HCT116 (cell line): ENCODE data around the gene GRIN2C.
A peak's percentile ranks its signal among the peaks of the same experiment; 100 is the strongest.

Experiments
- CEBPB ChIP-seq: IDR thresholded peaks from 2 replicates; pipeline ENCODE4 v1.6.1; 2012; ENCODE audit warnings: low read depth
- EZH2 ChIP-seq: fragments of 200-600 bp; sonication (generic); IDR thresholded peaks from 2 replicates; pipeline ENCODE4 v1.6.1; 2017; ENCODE audit warnings: antibody characterized with exemption, mixed run types
- POLR2A ChIP-seq: IDR thresholded peaks from 2 replicates; pipeline ENCODE4 v1.7.0; 2011; ENCODE audit warnings: borderline replicate concordance; ENCODE audit not compliant: insufficient read depth, insufficient read length; ENCODE audit errors: extremely low read depth
- POLR2AphosphoS5 ChIP-seq: IDR thresholded peaks from 2 replicates; pipeline ENCODE4 v1.6.1; 2011; ENCODE audit warnings: mild to moderate bottlenecking, low read depth, low read length, moderate library complexity
- RAD21 ChIP-seq: IDR thresholded peaks from 2 replicates; pipeline ENCODE4 v1.6.1; 2012; ENCODE audit warnings: low read depth, mild to moderate bottlenecking
- YY1 ChIP-seq: IDR thresholded peaks from 2 replicates; pipeline ENCODE4 v1.6.1; 2011; ENCODE audit warnings: low read length, low read depth, moderate library complexity, mild to moderate bottlenecking; ENCODE audit not compliant: insufficient replicate concordance; ENCODE audit errors: extremely low read depth
- ZFX ChIP-seq: fragments of 450-650 bp; IDR thresholded peaks from 2 replicates; pipeline ENCODE4 v1.6.1; 2017
- TF ChIP-seq, protein P1 (sequence below), 3 experiments: fragments of 200-600 bp in 1 of 3; sonication (generic) in 1 of 3; IDR thresholded peaks in 2 of 3; conservative IDR thresholded peaks in 1 of 3; 2 replicates each; pipeline ENCODE4 v1.5.1; 2012 to 2017; ENCODE audit warnings: low read depth in 2 of 3, low read length in 2 of 3, antibody characterized with exemption in 1 of 3, borderline replicate concordance in 1 of 3, control low read depth in 1 of 3, mild to moderate bottlenecking in 1 of 3, mixed read lengths in 1 of 3, mixed run types in 1 of 3, moderate library complexity in 1 of 3; ENCODE audit not compliant: insufficient read depth in 1 of 3
- TF ChIP-seq, protein P2 (sequence below): IDR thresholded peaks from 2 replicates; pipeline ENCODE4 v1.6.1; 2012

DNA sequence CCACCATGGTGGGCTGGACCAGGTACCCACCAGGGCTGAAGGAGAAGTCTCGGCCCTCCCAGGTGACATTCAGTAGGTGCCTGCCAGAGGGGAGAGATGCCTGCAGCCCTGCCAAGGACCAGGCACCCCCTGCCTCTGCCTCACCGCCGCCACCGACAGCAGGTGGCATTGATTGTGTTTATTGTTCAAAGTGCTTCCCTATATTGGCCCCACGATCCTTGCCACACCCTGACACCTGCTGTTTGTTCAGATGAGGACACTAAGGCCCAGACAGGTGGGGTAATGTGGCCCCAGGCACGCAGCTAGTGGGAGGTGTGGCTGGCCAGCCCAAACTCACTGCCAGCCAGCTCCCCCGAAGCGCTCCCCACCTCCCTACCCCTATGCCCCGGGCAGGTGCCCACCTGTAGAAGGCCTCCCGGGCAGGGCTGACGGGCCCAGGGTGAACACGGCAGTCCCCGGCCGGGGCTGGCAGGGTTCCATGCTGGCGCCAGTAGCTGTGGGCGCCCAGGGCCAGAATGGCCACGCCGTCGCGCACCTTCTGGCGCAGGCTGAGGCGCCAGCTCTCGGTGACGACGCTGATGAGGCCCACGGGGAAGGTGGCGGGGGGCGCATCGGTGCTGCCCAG, 8.0 kb downstream of the GRIN2C start:
- TF ChIP-seq, protein P1, sequence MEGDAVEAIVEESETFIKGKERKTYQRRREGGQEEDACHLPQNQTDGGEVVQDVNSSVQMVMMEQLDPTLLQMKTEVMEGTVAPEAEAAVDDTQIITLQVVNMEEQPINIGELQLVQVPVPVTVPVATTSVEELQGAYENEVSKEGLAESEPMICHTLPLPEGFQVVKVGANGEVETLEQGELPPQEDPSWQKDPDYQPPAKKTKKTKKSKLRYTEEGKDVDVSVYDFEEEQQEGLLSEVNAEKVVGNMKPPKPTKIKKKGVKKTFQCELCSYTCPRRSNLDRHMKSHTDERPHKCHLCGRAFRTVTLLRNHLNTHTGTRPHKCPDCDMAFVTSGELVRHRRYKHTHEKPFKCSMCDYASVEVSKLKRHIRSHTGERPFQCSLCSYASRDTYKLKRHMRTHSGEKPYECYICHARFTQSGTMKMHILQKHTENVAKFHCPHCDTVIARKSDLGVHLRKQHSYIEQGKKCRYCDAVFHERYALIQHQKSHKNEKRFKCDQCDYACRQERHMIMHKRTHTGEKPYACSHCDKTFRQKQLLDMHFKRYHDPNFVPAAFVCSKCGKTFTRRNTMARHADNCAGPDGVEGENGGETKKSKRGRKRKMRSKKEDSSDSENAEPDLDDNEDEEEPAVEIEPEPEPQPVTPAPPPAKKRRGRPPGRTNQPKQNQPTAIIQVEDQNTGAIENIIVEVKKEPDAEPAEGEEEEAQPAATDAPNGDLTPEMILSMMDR (IDR thresholded peaks at IDR 0.05 in 2 of 3, conservative IDR thresholded peaks at IDR 0.05 in 1 of 3; ENCODE audit: borderline replicate concordance in 1 of 3, insufficient read depth in 1 of 3, low read depth in 2 of 3, low read length in 2 of 3): no peak
- TF ChIP-seq POLR2AphosphoS5 (no peak), POLR2A (peak; percentile 3), CEBPB (no peak), EZH2 (no peak), YY1 (no peak), ZFX (no peak), RAD21 (no peak)
- TF ChIP-seq, protein P2, sequence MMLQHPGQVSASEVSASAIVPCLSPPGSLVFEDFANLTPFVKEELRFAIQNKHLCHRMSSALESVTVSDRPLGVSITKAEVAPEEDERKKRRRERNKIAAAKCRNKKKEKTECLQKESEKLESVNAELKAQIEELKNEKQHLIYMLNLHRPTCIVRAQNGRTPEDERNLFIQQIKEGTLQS: no peak
